HG03521 (cell line): ENCODE results near the gene GPR37L1.
A peak's percentile ranks its signal among the peaks of the same experiment; 100 is the strongest.

Experiments used
- ATAC-seq: cut with Tn5 transposase; IDR thresholded peaks from one replicate; pipeline ENCODE4 v1.9.1; 2021; ENCODE audit warnings: mild to moderate bottlenecking, moderate library complexity; ENCODE audit not compliant: unreplicated experiment

The GPR37L1 gene

DNA sequence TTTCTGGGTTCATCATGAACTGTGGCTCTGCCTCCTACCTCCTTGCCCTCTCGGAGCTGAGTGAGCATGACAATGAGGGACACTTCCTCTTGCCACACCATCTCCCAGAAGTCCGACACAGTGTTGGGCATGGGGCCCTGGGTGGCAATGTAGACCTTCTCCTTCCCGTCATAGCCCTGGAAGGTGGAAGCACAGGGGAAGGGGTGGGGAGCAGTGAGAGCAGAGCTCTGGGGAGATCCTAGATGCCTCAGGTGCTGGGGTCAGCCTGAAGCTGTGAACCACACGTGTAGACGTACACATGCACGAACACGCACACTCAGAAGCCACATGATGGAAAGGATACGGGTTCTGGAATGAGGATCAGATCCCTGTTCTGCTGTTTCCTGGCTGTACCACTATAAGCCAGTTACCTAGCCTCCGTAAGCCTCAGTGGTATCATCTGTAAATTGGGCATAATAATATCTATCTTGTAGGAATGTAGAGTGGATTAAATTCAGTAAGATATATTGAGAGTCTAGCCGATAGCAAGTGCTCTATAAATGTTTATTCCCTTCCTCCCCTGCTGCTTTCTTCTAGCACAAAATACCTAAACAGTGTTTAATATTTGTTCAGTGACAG, 31.5 kb downstream of the GPR37L1 start:
- no peak for ATAC-seq

DNA sequence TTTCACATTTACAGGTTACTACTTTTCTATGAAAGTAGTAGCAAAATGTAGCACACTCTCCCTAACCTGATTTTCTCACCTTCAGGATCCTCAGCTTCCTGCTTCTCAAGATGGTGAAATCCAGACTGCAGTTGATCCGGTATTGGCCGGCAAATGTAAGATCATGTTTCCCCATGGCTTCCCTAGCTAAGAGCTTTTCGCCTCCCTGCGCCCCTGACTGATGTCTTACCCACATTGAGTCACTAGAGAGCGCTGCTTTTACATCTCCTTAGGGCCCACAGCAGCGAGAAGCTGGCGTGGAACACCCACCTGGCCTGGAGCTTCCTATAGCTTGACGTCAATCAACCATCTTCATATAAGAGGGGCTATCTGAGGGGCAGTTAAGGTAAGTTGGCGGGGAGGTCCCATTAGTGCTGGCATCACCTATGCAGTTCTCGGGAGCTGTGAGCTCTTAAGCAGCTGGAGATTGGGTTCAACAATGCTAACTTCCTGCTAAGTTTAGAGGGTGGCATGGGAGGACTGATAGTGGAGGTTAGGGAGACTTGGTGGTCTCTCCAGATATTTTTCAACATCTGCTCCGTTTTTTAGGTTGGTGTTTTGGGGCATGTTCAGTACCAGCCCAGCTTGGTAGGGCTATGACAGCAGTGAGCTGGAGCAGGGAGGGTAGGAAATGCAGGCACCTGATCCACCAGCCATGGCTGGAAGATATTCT, 32.2 kb downstream of the GPR37L1 start:
- no peak for ATAC-seq

DNA sequence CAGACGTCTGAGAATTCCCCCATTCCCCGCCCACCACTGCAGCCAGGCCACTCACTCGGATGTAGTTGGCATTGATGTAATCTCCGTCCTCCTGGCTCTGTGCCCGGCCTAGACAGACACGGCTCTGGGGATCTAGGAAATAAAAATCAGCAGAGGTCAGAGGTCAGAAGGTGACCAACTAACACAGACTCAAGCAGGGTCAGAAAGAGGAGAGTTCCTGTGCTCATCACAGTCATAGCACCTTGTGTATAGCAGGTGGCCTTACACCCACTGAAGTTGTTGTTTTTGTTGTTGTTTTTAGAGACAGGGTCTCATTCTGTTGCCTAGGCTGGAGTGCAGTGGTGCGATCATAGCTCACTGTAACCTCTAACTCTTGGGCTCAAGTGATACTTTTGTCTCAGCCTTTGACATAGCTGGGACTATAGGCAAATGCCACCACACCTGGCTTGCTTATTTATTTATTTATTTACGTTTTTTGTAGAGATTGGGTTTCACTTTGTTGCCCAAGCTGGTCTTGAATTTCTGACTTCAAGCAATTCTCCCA, 32.8 kb downstream of the GPR37L1 start:
- no peak for ATAC-seq

DNA sequence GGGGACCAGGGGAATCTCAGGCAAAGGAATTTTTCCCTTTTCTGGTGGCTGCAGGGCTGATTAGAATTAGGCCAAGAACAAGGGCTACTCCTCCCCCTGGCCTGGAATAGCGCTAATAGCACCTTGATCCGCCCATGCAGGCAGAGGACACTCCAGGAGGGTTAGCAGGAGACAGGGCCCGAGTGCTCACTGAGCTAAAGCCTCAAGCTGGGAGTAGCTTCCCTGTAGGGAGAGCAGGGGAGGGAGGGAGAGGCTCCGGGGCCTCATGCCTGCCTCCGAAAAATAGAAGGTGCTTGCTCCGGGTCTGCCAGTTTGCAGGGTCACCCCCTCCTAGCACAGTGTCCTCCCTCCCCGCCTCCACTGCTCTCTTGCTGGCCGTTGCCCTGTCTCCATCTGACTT, 33.9 kb downstream of the GPR37L1 start:
- ATAC-seq = no peak

DNA sequence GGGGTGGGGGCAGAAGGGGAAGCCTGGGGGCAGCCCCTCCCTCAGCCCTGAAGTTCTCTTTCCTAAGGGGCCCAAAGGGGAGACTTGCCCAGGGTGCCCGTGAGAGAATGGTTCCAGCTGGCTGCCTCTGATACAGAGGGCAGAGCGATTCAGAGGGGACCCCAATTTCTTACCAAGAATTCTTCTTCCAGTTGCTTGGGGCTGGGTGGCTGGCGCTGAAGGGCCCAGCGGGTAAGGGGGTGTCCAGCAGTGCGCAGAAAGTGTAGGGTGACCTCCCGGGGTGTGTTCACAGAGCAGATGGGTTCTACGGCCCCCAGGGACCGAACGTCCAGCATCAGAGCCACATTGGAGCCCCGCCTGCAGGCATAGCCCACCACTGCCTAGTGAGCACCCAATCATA, 35.2 kb downstream of the GPR37L1 start:
- no peak for ATAC-seq

DNA sequence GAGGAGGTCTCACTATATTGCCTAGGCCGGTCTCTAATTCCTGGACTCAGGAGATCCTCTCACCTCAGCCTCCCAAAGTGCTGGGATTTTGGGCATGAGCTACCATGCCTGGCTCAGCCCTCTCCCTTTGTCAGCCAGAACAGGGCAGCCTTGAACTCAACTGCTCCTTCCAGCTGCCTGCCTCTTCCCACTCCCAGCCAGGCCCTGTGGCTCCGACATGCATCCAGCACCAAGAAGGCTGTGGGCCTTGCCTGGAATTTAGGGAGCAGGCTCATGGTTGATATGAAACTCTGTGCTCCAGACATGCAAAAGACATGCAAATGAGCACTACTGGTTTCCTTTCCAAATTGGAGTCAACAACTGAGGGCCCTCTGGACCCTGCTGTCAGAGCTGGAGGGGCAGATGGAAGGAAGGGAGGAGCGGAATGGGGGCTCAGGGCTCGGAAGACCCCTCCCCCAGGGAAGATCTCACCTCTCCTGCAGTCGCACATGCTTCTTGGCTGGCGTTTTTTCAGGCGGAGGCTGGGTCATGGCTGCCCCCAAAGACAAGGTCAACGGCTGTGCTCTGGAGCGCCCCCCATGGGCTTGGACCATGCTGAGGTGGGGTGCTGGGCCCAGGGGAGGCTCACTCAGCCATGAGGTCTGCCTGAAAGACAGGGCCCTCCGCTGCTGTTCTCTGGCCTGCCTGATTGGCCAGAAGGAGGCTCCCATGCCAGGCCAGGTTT, 36.3 kb downstream of the GPR37L1 start:
- no peak for ATAC-seq

DNA sequence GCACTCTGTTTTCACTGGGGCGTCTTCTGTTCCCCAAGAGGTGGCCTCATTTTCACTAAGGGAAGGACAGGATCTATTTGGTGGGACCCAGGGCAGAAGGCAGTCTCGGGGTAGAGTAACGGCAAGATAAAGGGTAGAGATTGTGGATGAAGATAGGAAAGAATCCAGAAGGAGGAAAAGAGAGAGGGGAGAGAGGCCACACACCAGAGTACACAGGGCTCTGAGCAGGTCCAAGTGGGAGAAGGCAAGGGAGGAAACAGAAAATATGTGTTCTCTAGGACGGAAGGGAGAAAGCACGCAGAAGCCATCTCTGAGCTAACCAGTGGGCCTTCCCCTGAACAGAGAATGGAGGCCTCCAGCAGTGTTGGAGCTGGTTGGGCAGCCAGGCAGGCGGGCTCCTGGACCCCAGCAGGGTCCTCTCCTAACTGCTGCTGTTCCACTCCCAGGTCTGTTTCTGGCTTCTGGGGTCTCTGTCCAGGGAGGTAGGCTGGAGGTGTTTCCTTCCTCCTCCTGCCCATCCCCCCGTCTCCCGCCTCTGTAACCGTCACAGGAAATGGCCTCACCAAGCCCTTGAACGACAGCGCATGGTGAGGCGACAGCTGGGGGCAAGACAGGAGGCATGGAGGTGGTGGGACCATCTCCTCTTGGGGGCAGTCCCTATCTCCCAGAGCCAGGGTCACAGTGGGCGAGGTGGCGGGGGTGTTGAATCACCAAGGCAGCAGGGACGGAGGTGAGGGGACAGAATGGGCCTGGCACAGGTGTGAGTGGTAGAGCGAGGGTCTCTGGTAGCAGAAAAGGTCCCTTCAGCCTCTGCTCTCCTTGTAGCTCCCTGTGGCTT, 37.0 kb downstream of the GPR37L1 start:
- no peak for ATAC-seq

DNA sequence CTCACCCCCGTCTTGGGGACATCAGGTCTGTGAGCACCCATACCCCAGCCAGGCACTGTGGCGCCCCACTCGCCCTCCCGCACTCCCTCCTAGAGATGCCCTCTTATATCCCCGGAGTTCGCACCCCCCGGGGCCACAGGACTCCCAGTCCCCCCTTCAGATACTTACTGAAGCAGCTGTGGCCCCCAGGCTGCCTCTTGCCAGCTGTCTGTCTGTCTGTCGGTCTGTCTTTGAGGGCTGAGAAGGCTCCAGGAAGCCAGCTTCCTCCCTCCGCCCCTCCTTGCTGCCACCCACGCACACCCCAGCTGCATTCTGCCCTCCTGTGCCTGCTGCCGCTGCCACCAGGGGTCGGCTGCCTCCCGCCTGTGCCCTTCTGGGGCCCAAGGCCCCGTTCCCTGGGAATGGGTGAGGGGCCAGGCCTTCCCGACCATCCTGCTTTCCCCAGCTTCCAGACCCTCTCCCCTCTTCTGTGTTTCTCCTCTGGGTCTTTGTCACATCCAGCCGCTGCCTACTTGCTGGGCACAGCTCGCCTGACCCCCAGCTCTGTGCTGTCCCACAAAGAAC, 37.7 kb downstream of the GPR37L1 start, which contains the start of gene PTPN7:
TSS of gene PTPN7 (minus strand) at position 226 of the 564 bp plus-strand sequence. CDS start 1,200 bp downstream, outside the sequence.
- no peak for ATAC-seq

DNA sequence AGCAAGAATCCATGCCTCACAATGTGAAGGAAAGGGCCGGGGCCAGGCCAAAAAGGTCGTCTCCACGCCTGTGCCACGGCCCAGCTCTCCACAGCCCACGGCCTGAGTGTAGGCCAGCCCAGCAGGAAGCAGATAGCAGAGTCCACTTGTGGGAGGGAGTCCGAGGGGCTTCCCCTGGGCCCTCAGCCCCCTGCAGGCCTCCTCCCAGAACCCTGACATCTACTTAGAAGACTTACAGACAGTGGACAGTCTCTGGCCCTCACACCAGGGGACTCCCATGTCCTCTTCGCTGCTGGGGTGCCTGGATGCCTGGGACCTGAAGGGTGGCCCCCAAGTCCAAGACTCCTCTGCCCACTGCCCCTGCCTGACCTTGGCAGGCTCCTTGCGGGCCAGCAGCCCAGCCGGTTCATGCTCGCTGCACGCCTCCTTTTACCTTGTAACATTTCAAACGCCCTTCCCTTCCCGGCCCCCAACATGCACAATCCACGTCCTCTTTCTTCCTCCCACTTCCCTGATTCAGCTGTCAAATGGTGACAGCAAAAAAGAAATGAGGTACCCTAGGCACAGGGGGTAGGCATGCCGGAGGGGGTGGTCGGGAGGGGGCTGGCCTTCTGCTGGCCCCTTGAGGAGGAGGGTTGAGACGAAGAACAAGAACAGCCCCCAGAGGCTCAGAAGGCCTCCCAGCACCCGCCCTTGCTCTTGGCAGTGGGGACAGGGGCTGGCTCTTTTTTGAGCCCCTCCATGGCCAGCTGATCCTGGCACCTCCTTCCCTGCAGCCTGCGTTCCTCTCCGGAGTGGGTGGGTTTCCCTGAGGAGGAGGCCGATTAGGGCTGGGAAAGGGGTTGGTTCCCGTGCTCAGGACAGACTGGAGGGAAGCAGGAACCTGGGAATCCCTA, 38.7 kb downstream of the GPR37L1 start:
- no peak for ATAC-seq

DNA sequence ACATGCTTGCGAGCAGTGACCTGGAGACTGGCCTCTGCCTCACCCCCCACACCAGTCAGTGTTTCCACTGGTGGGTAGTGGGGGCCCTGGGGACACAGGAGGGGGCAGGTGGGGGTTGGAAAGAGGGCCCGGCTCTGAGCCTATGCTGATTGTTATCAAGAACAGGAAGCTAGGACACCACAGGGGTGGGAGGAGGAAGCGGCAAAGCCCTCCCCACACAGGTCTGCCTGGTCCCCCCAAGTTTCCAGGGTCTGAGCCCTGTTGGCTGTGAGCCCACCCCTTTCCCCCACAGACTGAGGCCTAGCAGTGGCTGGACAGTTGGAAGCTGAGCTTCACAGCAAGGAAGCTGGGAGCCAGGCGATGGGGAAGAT, 39.3 kb downstream of the GPR37L1 start:
- no peak for ATAC-seq

DNA sequence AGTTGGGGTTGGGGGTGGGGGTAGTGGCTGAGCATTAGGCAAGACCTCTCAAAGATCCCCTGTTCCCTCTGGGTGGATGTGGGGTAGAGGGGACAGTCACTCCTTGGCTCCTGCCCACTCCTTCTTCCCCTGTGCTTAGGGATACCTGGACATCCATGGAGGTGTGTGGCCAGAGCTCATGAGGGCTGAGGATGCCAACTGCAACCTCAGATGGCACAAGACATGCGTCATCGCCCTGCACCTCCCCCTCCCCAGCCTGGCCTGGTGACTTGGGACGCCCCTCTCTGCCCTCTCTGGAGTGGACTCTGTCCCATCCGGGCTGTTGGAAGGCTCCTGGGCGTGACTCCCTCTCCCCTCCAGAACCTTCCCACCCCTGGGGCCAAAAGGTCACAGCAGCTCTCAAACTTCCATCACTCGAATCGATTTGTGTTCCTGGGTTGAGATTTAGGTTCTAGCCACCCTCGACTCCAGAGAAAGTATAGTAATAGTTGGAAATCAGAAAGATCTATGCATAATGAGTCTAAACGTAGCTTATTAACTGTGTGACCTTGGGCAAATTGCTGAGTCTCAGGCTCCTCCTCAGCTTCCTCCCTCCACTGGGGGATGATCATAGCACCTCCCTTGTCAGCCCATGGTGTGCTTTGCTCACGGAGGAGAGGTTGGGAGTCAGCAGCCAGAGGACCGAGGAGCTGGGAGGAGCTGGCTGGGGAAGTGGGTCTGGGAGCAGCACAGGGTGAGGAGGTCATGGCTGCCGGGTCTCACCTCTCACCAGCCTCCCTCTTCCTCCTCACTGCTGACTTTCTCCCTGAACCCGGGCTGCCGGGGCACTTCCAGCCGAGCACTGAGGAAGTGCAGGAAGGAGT, 39.9 kb downstream of the GPR37L1 start:
- ATAC-seq = no peak

DNA sequence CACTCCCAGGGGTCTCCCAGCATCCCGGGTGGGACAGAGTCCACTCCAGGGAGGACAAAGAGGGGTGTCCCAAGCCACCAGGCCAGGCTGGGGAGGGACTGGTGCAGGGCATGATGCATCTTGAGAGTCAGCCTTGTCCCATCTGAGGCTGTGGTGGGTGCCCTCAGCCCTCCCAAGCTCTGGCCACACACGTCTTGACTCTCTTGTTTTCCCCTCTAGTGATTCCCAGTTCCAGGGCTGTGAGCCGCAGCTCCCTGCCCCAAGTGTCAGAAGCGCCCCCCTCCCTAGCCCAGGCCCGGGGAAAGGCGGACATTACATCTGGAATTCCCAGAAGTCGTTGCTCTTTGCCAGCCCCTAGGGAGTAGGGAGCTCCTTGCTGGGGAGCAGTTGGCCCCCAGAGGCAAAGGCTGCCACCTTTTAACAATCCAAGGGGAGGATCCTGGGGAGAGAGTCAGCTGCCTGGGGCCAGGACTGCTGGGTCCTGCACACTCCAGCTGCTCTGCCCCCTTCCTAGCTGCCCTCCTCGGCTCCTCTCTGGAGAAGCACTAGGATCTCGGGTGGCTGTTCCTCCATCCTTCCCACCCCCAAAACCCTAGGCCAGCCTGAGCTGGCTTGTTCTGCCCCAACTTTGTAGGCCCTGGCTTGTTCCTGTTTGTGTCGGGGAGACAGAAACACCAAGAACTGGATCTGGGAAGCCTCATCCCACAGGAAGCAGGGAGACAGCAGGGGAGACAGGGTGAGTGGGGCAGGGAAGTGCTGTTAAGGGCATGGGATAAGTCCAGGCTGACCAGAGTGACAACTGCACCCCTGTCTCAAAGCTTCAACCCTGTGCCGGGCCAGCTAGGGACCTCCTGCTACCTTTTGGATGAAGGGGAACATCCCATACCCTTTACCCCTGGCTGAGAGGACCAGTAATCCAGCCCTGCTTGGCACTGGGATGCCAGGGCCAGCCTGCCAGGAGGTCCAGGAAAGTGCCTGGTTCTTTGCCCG, 40.9 kb downstream of the GPR37L1 start:
- no peak for ATAC-seq

DNA sequence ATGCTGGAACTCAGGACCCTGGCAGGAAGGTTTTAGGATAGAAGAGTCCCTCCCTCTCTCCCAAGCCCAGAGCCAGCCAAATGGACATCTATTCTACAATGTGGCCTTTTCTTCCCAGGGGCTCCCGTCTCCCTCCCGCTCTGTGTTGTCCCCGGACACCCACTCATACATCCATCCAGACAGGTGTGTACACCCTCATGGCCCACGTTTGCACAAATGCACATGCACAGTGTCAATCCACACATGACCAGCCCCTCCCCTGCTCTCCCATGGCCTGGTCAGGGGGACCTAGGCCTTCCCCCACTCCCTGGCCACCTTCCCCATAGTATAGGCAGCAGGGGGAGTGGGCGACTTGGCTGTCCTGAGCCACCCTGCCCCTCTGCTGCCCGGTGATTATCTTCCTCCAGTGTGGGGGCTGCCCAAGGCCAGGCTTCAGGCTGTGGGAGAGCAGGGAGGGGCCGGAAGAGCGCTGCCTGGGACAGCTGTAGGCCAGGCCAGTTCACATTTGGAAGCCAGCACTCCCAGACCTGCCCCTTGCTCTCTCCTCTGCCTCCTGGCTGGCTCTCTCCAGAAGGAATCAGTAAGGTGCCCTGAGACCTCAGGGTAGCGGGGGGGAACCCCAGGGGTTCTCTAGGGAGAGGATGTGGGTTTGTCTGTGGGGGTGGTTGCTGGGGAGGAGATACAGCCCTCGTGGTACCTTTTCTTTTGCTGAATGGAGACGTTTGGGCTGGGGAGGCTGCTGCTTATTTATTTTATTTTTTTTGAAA, 41.7 kb downstream of the GPR37L1 start:
- peak; percentile 61 for ATAC-seq

DNA sequence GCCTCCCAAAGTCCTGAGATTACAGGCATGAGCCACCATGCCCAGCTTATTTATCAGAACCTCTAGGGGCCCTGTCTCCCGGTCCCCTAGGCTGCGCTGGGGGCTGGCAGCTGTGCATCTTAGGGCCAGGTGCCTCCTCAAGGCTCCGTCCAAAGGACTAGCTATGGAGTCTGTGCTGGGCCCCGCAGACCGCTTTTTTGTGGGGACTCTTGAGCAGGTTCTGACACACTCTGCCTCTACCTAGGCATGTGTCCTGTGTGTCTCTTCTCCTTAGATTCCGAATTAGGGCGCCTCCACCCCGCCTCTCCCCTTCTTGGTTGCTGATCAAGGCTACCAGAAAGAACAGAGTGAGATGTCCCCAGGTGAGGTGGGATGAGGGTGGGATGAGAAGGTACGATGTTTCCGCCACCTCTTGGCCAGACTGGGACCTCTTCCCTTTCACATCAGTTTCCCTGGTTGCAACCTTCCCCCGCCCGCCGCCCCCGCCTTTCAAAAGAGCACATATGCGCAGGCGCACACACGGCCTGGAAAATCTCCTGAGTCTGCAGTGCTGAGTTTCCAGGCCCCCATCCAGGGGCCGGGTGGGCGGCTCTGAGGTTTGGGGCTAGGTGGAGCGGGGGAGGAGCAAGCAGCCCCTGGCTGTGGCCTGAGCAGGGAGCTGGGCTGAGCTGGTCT, 42.7 kb downstream of the GPR37L1 start:
- ATAC-seq = no peak

DNA sequence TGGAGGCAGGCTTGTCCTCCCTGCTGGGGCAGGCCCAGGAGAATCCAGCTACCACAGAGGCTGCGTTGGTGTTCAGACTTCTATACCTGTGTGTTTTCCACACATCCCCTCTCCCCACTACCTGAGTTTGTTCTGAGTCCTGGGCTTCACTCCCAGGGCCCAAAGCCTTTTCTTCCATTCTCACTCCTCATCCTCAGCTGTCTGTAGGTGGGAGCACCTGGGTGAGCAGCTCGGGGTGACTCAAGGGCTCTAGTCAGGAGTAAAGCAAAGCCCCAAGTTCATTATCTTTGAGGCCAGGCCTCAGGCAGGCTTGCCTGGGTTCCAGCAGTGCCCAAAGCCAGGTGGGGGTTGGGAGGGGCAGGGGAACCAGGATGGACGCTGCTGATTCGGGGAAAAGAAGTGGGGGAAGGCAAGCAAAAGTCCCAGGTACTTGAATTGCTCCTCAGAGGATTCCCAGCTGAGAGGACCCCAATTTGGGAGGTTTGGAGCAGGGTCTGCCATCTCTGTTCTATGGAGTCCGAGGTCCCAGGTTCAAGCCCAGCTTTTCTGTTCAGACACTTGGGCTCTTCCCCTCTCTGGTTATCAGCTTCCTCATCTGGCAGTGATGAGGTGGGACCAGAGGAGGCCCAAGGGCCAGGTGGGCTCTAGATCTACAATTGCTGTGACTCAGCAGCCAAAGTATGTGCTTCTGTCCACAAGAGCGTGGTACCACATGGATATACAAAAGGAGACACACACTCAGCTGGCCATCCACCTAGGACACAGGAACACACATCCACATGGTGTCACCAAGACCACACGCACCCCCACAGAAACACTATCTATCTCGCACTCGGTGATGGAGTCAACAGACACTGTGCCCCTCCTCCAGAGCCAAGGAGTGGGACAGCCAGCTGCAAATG, 43.5 kb downstream of the GPR37L1 start:
- no peak for ATAC-seq
